B cell (primary cell): ENCODE results near the gene BICRAL. TPM values are rescaled to one million over a fixed set of nuclear protein-coding genes. Genes with fewer than 3 reads are reported as not detected.
A peak's percentile ranks its signal among the peaks of the same experiment; 100 is the strongest.
"Not testable (repeated sequence)": the region's sequence is repeated elsewhere in the genome, so short reads cannot be mapped to it uniquely, and the experiment has no call there.

ENCODE experiments used
- ATAC-seq: fragments of 200-7000 bp; cut with Tn5 transposase; one replicate; pipeline ENCODE4 v1.10.0; 2021; ENCODE audit warnings: low read depth, mild to moderate bottlenecking, moderate number of reproducible peaks, moderate library complexity
- CTCF ChIA-PET: fragments of 350-600 bp; sonication (Branson Sonifier 250); formaldehyde crosslinking; loops from one replicate; lab custom pipeline; 2021; ENCODE audit warnings: antibody characterized with exemption, inconsistent platforms; lab: Charles Lee
- POLR2A ChIA-PET: fragments of 350-600 bp; sonication (Branson Sonifier 250); formaldehyde crosslinking; loops from one replicate; lab custom pipeline; 2021; ENCODE audit warnings: antibody characterized with exemption; lab: Charles Lee
- DNase-seq: peaks from one replicate; pipeline ENCODE4 v3.0.0; 2013
- H2AFZ ChIP-seq: 2 replicates; pipeline ENCODE4 v1.6.1; 2012; ENCODE audit warnings: mild to moderate bottlenecking, low read depth, low read length; ENCODE audit not compliant: insufficient read depth, poor library complexity, severe bottlenecking
- H3K27ac ChIP-seq, 2 donors: 1 replicate in 1 of 2; 2 replicates in 1 of 2; pipeline ENCODE4 v1.5.1; 2012 to 2013; ENCODE audit warnings: low read length in 2 of 2, mild to moderate bottlenecking in 2 of 2, moderate library complexity in 1 of 2
- H3K27me3 ChIP-seq, 4 experiments: fragments of 200-600 bp in 1 of 4; sonication (generic) in 1 of 4; replicated peaks in 1 of 4; 1 replicate in 2 of 4; 2 replicates in 2 of 4; pipeline versions ENCODE4 v1.6.1 to v1.7.0; 2013 to 2016; ENCODE audit warnings: low read length in 3 of 4, mild to moderate bottlenecking in 2 of 4, mixed read lengths in 1 of 4, moderate library complexity in 1 of 4; ENCODE audit not compliant: insufficient read depth in 4 of 4, control insufficient read depth in 3 of 4; ENCODE audit errors: control extremely low read depth in 1 of 4
- H3K36me3 ChIP-seq, 2 experiments: replicated peaks in 1 of 2; 1 replicate in 1 of 2; 2 replicates in 1 of 2; pipeline versions ENCODE4 v1.6.1 to v1.7.1; 2013; ENCODE audit warnings: low read length in 1 of 2; ENCODE audit not compliant: insufficient read depth in 2 of 2, control insufficient read depth in 1 of 2; ENCODE audit errors: control extremely low read depth in 1 of 2, extremely low read depth in 1 of 2
- H3K4me1 ChIP-seq, 2 donors: fragments of 200-600 bp in 1 of 2; sonication (generic) in 1 of 2; 1 replicate in 1 of 2; 2 replicates in 1 of 2; pipeline versions ENCODE4 v1.5.1 to v1.6.1; 2013 to 2017; ENCODE audit warnings: low read length in 2 of 2; ENCODE audit not compliant: control insufficient read depth in 2 of 2, insufficient read depth in 2 of 2
- H3K4me2 ChIP-seq: replicated peaks from 2 replicates; pipeline ENCODE3; 2012; ENCODE audit warnings: mild to moderate bottlenecking, low read depth, low read length; ENCODE audit not compliant: poor library complexity, severe bottlenecking
- H3K4me3 ChIP-seq, 5 experiments: fragments of 200-600 bp in 1 of 5; sonication (generic) in 1 of 5; 1 replicate in 3 of 5; 2 replicates in 2 of 5; pipeline versions ENCODE4 v1.5.1 to v1.7.0; 2011 to 2016; ENCODE audit warnings: low read length in 4 of 5, mild to moderate bottlenecking in 4 of 5, low read depth in 2 of 5, control low read depth in 1 of 5, moderate library complexity in 1 of 5; ENCODE audit not compliant: insufficient read depth in 1 of 5; ENCODE audit errors: control extremely low read depth in 1 of 5, extremely low read depth in 1 of 5
- H3K79me2 ChIP-seq: fragments of 200-600 bp; sonication (generic); one replicate; pipeline ENCODE4 v1.6.0; 2016; ENCODE audit warnings: low read length; ENCODE audit not compliant: control insufficient read depth, insufficient read depth
- H3K9ac ChIP-seq: fragments of 200-600 bp; sonication (generic); 2 replicates; pipeline ENCODE4 v1.6.1; 2017; ENCODE audit warnings: mild to moderate bottlenecking, low read length, moderate library complexity
- H3K9me3 ChIP-seq, 3 donors: one replicate each; pipeline versions ENCODE4 v1.6.1 to v1.7.1; 2013; ENCODE audit warnings: low read length in 2 of 3; ENCODE audit not compliant: control insufficient read depth in 2 of 3, insufficient read depth in 1 of 3; ENCODE audit errors: control extremely low read depth in 1 of 3
- H4K20me1 ChIP-seq: 2 replicates; pipeline ENCODE4 v1.6.0; 2012; ENCODE audit warnings: mild to moderate bottlenecking, low read length; ENCODE audit not compliant: insufficient read depth, control insufficient read depth, poor library complexity, severe bottlenecking
- H3K27ac Mint-ChIP-seq: one replicate; pipeline ENCODE4 v1.8.0; 2021; ENCODE audit warnings: mixed read lengths
- H3K27me3 Mint-ChIP-seq: one replicate; pipeline ENCODE4 v1.8.0; 2021; ENCODE audit warnings: mixed read lengths
- H3K4me1 Mint-ChIP-seq: one replicate; pipeline ENCODE4 v1.8.0; 2021; ENCODE audit warnings: mixed read lengths
- H3K4me3 Mint-ChIP-seq: one replicate; pipeline ENCODE4 v1.8.0; 2021; ENCODE audit warnings: mixed read lengths
- H3K9me3 Mint-ChIP-seq: one replicate; pipeline ENCODE4 v1.8.0; 2022; ENCODE audit warnings: mixed read lengths; ENCODE audit not compliant: insufficient read depth
- WGBS: methylation state at CpG from one replicate; pipeline ENCODE4 v1.1.5; 2013; ENCODE audit warnings: missing lambda C conversion rate; ENCODE audit not compliant: insufficient coverage; 5-methylcytosine and 5-hydroxymethylcytosine counted together
- intact Hi-C: fragments of 100-400 bp; cut with micrococcal nuclease; formaldehyde crosslinking; loops from one replicate; pipeline ENCODE4 v1.10.0; 2022
- polyA plus RNA-seq: library from polyadenylated mRNA; depleted of rRNA; stranded (reverse); fragments of >200 nt; gene quantifications from 2 replicates; pipeline ENCODE4 v1.2.3, GENCODE V29; 2012
- total RNA-seq, 2 donors: library from RNA; stranded (reverse); fragments of 120-200 nt in 1 of 2; gene quantifications; 1 replicate in 1 of 2; 2 replicates in 1 of 2; pipeline versions ENCODE4 v1.2.3 to v1.2.4, GENCODE V29; 2013 to 2022
- TF ChIP-seq, protein P1 (sequence below): fragments of 200-600 bp; IDR thresholded peaks from one replicate; pipeline ENCODE4 v1.8.0; 2022; ENCODE audit warnings: antibody characterized with exemption, mild to moderate bottlenecking

The BICRAL gene
- total and polyA plus RNA-seq, 2 donors (not counting 1 experiment from before 2014, with no cell fraction given): 17.5 to 34.1 TPM

- Histone ChIP-seq H3K27me3 (no peaks in the 10 kb centered on the region), H3K27ac (peak overlapping the region; percentile 84 to 96), H3K4me1 (peaks cover 58 to 72% of the 10 kb centered on the region in 2 donors), H3K36me3 (no peaks in the 10 kb centered on the region), H3K9me3 (no peaks in the 10 kb centered on the region), H2AFZ (no peak overlapping the region), H3K4me2 (peak overlapping the region; percentile 74), H3K4me3 (peak overlapping the region in 2 of 5 experiments; percentile 11 to 51), H3K79me2 (peaks cover 38% of the 10 kb centered on the region), H3K9ac (peak overlapping the region; percentile 57), H4K20me1 (no peaks in the 10 kb centered on the region)
- ATAC-seq (no peak), DNase-seq (no peak)
- TF ChIP-seq, protein P1, sequence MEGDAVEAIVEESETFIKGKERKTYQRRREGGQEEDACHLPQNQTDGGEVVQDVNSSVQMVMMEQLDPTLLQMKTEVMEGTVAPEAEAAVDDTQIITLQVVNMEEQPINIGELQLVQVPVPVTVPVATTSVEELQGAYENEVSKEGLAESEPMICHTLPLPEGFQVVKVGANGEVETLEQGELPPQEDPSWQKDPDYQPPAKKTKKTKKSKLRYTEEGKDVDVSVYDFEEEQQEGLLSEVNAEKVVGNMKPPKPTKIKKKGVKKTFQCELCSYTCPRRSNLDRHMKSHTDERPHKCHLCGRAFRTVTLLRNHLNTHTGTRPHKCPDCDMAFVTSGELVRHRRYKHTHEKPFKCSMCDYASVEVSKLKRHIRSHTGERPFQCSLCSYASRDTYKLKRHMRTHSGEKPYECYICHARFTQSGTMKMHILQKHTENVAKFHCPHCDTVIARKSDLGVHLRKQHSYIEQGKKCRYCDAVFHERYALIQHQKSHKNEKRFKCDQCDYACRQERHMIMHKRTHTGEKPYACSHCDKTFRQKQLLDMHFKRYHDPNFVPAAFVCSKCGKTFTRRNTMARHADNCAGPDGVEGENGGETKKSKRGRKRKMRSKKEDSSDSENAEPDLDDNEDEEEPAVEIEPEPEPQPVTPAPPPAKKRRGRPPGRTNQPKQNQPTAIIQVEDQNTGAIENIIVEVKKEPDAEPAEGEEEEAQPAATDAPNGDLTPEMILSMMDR: no peak
- ChIA-PET POLR2A (interaction anchor here (2.5 to 7.2 kb wide), 2 partner anchors 9 to 28 kb away, joined by 48 to 198 read pairs; partner anchors contain the start of genes BICRAL and TBCC), CTCF (no interaction called here)
- H3K4me3 Mint-ChIP-seq: peak overlapping the region; percentile 81
- 100% methylated on average over 1 of the region's 4 CpGs for WGBS
- intact Hi-C loops: loop anchor here (5.0 kb wide), 1 partner anchor 118 kb away; a partner anchor contains a TSS
- H3K27me3 Mint-ChIP-seq: no peaks in the 10 kb centered on the region
- H3K9me3 Mint-ChIP-seq: peaks cover 2% of the 10 kb centered on the region
- H3K4me1 Mint-ChIP-seq: peaks cover 68% of the 10 kb centered on the region
- H3K27ac Mint-ChIP-seq: peak overlapping the region; percentile 98
Measured at GRCh38 chr6:42774201-42774600, 7.7 kb upstream of the BICRAL start.

GRCh38 chr6:42774821-42775487, 6.9 kb upstream of the BICRAL start:
- H3K4me1 ChIP-seq: peaks cover 65 to 77% of the 10 kb centered on the region in 2 donors
- POLR2A ChIA-PET: interaction anchor here (0.6 to 2.5 kb wide), 7 partner anchors 9 to 609 kb away, joined by 3 to 48 read pairs (median 3); partner anchors contain the start of genes RPL7L1 and TBCC
- not testable (repeated sequence) for H3K9me3 ChIP-seq, H4K20me1 ChIP-seq, H3K27me3 Mint-ChIP-seq, H3K27me3 ChIP-seq, H3K36me3 ChIP-seq, H3K9me3 Mint-ChIP-seq
- intact Hi-C loops: loop anchor here (5.0 kb wide), 2 partner anchors 42 to 117 kb away; a partner anchor contains a TSS
- Mint-ChIP-seq H3K4me3 (peak overlapping the region; percentile 81), H3K4me1 (peaks cover 72% of the 10 kb centered on the region), H3K27ac (peak overlapping the region; percentile 98)
- ATAC-seq (peak; percentile 59), DNase-seq (peak; percentile 85)
- peak overlapping the region; percentile 84 to 96 for H3K27ac ChIP-seq
- H3K9ac ChIP-seq: peak overlapping the region; percentile 57
- whole genome bisulfite sequencing: 50% methylated on average over 4 of the region's 10 CpGs
- H3K4me3 ChIP-seq: peak overlapping the region; percentile 11 to 51 (median 33)
- CTCF ChIA-PET: interaction anchor here (0.9 kb wide), 1 partner anchor 49 kb away, joined by 5 read pairs; no protein-coding TSS in a partner anchor
- H3K4me2 ChIP-seq: peak overlapping the region; percentile 74
- peak overlapping the region; percentile 61 for H2AFZ ChIP-seq
- peaks cover 38% of the 10 kb centered on the region for H3K79me2 ChIP-seq
